ENCODE results near the gene CDK17.

CDK17 gene

DNA sequence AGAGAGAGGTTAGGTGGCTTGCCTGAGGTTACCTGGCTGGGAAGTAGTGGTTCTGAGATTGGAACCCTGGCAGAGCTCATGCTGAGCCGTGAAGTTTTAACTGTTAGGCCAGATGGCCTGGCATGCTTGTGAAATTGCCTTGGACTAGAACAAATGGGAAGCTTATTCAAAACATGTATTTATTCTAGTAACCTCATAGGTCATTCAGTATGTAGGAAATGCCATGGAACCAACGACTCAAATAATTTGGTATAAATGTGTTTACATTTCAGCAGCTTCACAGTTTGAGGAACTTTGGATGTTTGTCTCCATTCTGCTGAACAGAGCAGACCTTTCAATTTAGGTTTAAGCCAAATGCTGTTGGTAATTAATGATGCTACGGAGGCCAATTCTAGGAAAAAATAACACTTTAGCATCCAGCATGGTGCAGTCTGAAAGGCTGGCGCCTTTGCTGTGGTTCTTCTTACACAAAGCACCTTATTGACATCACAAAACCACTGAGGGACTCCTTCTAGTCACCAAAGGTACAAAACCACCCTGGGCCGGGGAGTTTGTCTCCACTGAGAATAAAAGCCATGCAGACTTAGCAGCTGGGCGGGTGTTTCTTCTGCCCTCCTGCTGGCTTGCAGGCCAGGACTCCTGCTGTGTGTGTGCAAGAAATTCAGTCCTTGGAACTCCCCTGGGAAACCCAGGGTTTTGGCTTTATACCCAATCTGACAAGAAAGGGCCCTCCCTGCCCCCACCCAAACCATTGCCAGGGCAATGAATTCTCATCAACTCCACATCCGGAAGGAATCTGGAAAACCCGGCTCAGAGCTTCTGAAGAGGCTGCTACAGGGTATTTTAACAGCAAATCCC lies 141.9 kb downstream of the CDK17 start:
- DNase-seq: no peak

DNA sequence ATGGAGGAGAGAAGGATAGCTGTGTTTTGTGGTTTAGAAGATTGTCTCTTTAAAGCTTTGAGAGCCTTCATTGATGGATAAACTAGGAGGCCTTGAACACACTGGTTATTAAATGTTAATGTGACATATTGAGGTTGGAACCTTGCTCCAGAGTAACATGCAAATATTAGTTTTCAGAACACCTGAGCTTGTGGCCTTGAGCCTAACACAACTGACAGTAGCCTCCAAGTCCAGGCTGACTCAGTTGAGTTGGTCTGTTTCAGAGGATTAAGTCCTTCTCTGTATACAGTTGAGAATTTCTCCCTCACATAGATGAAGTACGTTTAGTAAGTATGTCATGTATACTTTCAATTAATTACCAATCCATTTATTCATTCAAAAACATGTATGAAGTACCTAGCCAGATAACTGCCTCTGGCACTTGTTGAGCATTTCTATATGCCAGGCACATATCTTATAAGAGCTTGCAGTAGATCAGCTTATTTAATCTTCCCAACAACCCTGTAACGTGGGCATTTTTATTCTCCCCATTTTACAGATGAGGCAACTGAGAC lies 142.6 kb downstream of the CDK17 start:
- no peak for DNase-seq

DNA sequence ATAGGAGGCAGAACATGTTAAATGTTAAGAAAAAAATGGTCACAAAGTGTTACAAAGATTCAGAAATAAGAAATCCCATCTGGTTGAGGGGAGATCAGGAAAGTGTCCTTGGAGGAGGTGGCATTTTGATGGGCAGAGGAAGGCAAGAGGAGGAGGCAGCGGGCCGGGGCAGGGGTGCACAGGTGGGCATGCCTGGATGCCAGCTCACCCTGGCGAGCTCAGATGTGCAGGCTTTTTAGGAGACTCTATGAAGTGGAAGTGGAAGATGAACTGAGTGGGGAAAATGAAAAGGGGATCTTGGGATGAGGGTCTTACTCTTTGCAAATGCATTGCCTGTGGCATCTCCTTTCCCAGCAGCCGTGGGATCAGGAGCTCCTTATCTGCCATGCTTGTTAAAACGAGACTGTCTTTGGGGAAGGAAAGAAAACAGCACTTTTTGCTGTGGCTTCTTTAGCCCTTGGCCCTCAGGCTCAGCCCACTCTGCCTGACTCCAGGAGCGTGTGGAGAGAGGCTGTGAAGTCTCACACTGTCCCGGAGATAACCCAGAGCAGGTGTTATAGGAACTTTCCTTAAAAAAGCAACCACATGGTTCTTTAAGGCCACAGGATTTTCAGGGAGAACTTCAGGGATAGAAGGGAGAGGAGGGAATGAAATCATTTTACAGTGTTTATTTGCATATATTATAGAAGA lies 143.4 kb downstream of the CDK17 start:
- no peak for DNase-seq

DNA sequence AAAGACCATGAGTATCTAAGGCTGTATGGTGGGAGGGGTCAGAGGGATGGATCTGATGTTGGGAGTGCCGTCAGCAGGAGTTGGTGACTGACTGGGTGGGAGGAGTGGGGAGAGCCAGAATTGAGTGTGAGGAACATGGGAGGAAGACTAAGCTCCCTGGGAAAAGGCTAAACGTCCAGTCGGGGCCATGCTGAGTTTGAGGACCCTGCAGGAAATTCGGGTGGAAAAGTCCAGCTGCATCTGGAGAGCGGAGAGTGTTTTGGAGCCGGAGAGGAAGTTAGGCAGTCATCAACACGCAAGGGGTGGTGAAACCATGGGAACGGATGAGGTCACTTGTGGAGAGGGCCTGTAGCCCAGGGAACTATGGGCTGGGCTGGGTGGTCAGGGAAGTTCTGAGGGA lies 145.2 kb downstream of the CDK17 start:
- no peak for DNase-seq

DNA sequence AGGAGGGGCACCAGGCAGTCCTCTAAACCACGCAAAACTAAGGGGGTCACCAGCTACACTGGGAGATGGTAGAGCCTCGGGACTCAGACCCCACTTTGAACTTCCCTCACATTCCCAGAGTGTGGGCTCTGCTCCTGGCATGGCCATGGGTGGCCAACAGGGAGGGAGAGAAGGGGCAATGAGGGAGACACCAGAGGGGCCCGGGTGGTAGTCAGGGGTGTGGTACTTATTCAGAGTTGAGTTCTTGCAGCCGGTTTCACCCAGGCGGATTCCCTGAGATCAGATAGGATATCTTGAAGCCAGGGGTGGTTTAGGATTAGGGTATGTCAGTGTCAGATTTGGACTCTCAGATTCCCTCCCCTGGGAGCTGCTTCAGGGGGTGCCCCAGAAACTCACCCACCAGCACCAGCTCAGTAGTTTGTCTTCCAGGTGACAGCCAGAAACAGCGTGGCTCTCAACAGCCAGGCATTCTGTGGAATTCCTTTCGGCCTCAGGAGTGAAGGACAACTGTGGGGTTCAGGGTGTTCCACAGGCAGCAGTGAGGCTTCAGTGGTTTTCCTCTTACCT lies 150.0 kb downstream of the CDK17 start:
- no peak for DNase-seq

DNA sequence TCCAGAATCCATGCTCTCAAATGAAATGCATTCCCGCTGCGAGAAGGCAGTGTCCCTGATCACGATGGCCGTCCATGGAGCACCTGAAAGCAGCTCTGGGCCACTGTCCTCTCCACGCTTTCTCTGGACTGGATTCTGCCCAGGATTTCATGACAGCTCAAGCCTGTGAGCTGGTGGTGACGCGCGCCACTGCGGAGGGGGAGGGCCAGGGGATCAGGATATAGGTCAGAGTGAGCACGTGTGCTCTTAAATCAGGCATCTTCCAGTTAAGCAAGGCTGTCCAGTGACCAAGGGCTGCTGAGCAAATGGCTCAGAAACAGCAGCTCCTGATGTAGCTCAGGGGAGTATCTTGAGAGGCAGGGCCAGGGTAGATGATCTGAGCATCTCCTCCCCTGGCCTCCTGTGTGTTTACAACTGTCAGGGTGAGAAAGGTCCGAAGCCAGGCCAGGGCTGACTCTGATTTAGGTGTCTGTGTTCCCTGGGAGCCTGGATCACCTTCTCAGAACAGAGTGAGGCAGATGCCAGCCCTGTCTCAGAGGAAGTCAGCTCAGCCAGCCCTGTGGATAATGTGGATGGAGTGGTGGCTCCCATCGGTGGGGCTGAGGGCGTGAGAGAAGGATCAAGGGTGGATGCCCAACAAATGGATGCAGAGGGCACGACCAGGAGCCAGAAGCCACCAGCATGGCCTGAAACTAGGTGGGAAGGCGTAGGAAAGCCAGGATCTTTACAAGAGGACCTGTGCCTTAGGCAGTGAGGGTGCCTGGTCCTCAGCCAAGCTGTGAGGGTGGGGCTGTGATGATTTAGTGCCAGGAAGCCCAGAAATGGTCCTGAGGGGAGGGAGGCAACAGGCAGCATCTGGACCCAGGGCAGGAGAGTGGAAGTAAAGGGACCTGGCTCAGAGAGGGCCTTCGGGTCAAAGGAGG lies 150.8 kb downstream of the CDK17 start:
- no peak for DNase-seq

DNA sequence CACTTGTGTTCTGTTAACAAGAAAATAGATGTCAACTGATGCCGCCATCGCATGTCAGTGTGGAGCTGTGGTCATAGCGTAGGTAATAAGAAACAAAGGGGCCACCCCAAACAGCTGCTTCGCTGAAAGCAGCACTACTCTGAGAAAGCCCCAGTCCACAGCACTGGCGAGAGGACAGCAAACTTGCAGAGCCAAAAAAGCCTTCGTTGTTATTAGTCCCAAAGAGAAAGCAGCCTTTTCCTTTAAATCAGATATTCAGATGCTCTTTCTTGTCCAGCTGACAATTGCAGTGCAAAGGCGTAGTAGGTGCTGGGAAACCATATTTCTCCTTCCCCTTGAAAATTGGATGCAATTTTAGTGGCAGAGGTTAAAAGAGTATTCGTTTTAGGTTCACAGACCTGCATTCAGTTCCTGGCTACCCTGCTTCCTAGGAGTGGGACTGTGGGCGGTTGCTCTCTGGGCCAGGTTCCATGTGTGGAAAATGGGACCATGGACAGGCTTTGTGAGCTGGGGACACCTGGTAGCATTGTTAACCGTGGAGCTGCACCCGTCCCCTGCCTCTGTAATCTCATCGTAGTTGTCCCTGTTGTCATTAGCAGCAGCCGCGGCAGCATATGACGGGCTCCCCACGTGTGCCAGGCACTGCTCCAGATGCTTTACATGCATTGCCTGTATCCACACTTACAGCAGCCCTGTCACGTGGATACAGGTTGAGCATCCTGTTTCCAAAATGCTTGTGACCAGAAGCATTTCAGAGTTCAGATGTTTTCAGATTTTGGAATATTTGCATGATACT lies 151.9 kb downstream of the CDK17 start:
- no peak for DNase-seq

DNA sequence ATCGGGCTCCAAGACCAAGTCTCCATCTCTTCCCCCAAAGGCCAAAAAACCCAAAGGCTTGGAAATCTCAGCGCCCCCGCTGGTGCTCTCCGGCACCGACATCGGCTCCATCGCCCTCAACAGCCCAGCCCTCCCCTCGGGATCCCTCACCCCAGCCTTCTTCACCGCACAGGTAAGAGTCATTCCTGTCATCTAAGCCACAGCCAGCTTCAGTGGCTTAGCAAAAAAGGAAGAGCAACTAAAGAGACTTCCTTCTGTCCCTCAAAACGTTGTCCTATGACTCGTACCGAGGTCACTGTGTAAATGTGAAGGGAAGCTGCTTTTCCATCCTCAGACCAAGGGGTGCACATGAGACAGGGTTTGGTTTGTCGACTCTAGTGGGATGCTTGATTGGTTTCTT lies 152.7 kb downstream of the CDK17 start:
- DNase-seq: no peak

DNA sequence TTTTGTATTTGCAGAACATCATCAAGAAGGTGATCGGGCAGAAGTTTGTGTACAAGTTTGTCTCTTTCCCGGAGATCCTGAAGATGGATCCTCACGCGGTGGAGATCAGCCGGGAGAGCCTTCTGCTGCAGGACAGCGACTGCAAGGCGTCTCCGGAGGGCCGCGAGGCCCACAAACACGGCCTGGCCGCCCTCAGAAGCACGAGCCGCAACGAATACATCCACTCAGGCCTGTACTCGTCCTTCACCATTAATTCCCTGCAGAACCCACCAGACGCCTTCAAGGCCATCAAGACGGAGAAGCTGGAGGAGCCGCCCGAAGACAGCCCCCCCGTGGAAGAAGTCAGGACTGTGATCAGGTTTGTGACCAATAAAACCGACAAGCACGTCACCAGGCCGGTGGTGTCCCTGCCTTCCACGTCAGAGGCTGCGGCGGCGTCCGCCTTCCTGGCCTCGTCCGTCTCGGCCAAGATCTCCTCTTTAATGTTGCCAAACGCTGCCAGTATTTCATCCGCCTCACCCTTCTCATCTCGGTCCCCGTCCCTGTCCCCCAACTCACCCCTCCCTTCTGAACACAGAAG lies 153.2 kb downstream of the CDK17 start:
- no peak for DNase-seq

DNA sequence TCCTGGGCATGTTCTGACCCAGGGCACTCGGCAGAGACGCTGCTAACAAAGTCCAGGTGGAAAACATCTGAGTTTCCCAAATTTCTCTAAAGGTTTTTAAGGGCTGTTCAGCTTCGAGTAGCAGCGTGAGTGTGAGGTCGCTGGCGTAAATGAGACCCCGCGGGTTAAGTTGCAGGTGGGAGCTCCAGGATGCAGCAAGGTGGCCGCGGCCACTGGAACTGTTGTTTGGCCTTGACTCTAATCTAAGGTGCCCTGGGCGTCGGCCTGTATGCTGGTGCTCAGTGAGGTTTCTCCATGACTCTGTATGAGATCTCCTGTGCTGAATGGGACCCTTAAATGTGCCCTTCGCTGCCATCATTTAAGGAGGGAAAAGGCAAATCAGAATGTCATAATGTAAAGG lies 155.4 kb downstream of the CDK17 start:
- no peak for DNase-seq

DNA sequence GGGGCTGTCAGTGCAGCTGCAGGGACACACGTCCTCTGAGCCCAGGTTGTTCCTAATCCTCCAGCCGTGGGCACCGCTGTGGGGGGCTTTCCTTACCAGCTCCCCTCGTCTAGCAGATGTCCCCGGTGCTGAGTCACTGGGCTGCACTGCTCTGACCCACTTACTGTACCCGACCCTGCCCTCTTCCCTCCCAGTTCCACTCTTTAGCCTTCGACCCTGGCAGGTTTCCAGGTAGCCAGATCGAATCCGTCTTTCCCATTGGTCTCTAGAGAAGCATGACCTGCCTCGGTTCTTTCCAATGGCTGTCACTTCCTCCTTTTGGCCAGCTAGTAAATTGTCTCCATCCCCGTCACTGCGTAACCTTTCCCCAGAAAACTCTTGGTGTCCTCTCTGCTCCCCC lies 157.6 kb downstream of the CDK17 start:
- DNase-seq: no peak

DNA sequence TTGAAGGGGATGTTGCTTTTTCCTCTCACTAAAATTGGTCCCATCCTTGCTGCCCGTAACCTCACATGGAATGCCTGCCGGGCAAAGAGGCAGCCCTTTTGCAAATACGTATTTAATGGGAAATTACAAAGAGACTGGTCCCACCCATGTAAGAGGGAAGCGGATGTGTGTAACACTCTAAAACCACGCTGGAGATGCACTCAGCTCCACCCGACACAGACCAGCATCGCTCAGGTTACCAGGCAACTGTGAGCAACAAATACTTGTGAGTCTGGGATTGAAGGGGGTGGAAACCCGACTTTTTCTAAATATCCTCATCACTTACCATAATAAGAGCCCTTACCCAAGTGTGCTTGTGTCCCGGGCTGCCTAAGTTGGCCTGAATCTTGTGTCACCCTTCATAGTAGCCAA lies 158.4 kb downstream of the CDK17 start:
- DNase-seq: no peak

DNA sequence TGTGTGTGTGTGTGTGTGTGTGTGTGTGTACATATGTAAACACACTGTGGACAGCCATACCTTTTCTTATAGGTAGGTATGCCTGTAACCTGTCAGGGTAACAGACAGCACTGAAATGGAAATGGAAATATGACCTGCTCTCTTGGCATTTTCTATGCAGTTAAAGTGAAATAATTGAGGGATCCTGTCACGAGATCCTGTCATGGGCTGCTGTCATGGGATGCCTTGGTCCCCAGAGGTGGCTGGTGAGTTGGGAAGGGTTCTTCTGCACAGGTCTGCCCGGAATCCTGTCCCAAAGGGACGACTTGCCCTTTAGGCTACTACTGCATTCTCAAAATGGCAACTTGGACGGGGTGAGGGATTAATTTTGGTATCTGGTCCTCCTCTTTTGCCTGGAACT lies 158.8 kb downstream of the CDK17 start:
- DNase-seq: no peak

DNA sequence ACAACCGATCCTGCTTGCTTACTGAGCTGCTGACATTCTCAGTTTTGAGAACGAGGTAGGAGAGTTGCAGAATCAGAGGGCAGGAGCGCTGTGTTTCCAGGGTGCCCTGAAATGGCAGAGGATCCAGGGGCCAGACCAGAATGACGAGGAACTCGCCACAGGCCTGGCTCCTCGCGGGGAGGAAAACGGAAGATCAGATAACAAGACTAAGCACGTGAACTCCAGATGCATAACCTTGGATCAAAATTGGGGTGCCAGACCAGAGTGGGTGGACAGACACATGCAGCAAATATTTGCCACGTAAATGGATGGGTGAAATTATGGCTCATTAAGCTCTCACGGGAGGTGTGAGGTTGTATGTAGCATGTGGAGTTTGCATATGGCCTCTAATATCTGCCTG lies 159.6 kb downstream of the CDK17 start:
- no peak for DNase-seq

DNA sequence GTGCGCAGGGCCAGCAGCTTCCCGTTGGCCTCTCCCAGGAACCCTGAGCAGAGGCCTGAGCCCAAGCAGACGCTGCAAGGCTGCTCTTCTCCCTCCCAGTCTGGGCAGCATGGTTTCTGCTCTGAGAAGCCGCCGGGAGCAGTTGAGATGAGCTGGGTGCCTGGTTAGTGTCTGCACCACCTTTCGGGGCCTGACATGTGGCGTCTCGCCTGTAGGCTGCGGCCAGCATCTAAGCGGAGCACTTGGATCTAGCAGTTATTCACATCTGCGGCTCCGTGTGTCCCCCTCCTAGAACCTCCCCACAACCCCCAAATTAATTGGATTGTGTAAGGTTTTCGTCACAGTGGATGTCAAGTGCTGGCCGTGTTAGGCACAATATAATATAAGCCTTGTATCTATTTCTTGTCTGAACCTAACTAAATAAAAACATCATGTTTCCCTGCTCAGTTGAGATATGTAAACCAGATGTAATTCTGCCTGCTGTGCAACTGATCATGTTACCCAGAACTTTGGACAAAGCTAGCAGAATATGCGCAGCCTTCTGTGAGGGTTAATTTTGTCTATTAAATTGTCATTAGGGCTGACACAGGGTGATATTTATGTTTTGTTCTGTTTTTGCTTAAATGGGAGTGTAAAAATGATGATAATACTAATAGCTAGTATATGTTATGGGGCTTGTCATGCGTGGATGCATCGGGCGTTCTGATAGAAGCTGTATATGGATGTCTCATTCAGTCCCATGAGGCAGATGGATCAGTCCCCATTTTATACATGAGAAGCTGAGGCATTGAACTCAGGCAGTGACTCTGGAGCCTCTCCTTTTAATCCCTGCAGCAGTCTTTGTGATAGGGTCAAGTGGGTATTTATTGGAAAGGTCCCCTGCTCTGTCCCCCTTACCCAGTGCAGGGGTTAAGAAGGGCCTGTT lies 160.3 kb downstream of the CDK17 start:
- DNase-seq: no peak

DNA sequence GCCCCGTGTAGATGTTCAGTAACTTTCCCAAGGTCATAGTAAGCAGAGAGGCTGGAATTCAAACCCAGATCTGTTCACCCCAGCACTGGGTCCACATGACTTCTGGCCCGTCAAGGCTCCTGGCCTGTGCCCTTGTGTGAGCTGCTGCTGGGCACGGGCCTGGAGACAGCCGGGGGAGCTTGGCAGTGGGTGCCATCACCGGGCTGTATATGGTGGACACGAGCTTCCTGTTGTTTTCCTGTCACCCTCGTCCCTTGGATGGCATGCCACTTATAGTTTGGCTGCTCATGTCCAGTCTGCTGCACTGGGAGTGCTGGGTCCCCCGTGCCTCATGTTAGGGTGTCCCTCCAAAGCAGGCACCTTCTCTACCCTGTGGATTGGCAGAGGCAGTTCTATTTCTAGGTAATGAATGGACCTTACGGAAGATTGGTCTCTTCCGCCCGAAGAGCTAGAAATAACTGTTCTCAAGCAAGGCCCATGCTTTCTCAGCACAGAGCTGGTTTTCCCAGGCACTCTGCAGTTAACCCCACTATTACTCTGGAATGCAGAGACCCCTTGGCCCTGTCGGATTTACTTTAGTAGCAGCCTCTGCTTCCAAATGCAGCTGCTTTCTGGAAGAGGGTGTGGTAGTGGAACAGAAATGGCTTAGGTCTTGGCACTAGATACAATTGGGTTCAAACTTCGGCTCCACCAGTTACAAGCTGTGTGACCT lies 161.7 kb downstream of the CDK17 start:
- DNase-seq: no peak

DNA sequence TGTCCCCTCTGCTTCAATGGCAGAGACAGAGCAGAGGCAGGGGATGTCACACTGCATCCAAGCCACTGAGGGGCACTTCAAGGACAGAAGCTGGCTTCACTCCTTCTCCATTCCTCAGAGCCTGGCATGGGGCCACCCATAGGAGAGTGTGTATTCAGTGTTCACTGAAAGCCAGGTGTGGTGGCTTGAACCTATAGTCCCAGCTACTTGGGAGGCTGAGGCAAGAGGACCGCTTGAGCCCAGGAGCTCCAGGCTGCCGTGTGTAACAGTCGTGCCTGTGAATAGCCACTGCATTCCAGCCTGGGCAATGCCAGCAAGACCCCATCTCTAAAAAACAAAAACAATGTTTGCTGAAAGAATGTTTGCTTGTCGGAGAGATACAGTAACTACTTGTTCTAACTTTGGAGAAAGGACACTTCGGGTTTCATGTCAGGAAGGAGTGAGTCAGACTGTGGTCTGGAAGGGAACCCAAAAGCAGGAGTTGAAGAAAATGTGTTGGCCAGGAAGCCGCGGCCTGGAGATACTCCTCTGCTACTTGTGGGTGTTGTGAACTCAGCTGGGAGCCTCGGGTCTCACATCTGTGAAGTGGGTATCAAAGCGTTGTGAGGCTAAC lies 162.7 kb downstream of the CDK17 start:
- DNase-seq: no peak

DNA sequence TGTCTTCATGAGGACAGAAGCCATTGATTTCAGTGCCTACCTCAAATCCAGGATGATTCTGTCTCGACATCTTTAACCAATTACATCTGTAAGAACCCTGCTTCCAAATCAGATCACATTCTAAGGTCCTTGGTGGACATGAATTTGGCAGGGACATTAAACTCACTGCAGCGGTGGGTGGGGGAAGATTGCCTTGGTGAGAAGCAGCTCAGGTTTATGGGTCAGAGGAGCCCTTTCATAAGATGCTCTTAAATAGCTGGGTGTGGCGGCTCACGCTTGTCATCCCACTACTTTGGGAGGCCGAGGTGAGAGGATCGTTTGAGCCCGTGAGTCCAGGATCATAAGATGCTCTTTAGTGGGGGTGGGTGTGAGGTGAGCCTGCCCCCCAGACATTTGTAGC lies 163.2 kb downstream of the CDK17 start:
- no peak for DNase-seq

DNA sequence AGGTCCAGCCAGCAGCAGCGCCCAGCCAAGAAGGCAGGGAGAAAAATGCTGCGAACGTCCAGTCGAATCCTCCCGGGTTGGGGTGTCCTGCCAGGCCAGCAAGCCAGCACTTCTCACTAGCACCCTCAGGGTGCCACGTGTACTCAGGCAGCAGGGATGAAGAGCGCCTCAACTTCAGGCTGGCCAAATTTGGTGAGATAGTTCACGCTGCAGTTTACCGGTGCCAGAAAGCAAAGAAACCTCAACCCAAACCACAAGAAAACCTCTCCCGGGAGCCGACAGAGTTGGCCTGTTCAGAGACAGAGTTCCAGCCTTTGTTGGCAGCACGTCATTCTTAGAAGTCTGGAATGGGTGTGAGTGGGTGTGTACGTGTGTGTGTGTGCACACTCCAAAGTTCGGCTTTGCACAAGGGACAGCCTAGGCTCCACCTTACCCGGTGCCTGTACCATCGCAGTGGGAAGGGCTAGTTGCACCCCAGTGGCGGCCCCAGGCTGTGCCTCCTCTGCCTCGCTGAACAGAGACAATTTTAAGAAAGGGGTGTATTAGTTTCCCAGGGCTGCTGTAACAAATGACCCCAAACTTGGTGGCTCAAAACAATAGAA lies 163.9 kb downstream of the CDK17 start:
- no peak for DNase-seq
